GM19463 (cell line): ENCODE data around the gene GAST.

Experiments
- ATAC-seq: cut with Tn5 transposase; IDR thresholded peaks from one replicate; pipeline ENCODE4 v1.9.1; 2021; ENCODE audit warnings: mild to moderate bottlenecking, moderate library complexity; ENCODE audit not compliant: unreplicated experiment

GAST gene

GRCh38 chr17:41738801-41739112 is 26.6 kb downstream of the GAST start:
- ATAC-seq = no peak

GRCh38 chr17:41739661-41740352 is 27.7 kb downstream of the GAST start:
- no peak for ATAC-seq

GRCh38 chr17:41740506-41740905 is 28.4 kb downstream of the GAST start:
- no peak for ATAC-seq

- ATAC-seq = no peak
Observed at GRCh38 chr17:41741709-41742108, 29.6 kb downstream of the GAST start.

GRCh38 chr17:41748275-41748674 is 36.1 kb downstream of the GAST start:
- ATAC-seq = no peak

- no peak for ATAC-seq
Observed at GRCh38 chr17:41750862-41751261, 38.7 kb downstream of the GAST start.

- ATAC-seq = no peak
Observed at GRCh38 chr17:41751288-41751687, 39.2 kb downstream of the GAST start.

- no peak for ATAC-seq
Observed at GRCh38 chr17:41754066-41754465, 41.9 kb downstream of the GAST start.

- ATAC-seq = no peak
Observed at GRCh38 chr17:41758601-41759000, 46.5 kb downstream of the GAST start.

- ATAC-seq = no peak
Observed at GRCh38 chr17:41760878-41761277, 48.7 kb downstream of the GAST start.

GRCh38 chr17:41762391-41762790 is 50.3 kb downstream of the GAST start:
- no peak for ATAC-seq

- no peak for ATAC-seq
Observed at GRCh38 chr17:41762841-41763240, 50.7 kb downstream of the GAST start.

GRCh38 chr17:41763327-41763726 is 51.2 kb downstream of the GAST start:
- no peak for ATAC-seq
